ENCODE data around the gene SZRD1.

The SZRD1 gene

GRCh38 chr1:16367968-16368890 is 1.2 kb downstream of the SZRD1 start:
- no peak for DNase-seq

- DNase-seq = no peak
Observed at GRCh38 chr1:16369821-16370220, 2.8 kb downstream of the SZRD1 start.

GRCh38 chr1:16371725-16372124 is 4.7 kb downstream of the SZRD1 start:
- no peak for DNase-seq

GRCh38 chr1:16372535-16373285 is 5.7 kb downstream of the SZRD1 start:
- DNase-seq = no peak

- DNase-seq = no peak
Observed at GRCh38 chr1:16374266-16374665, 7.2 kb downstream of the SZRD1 start.

GRCh38 chr1:16375521-16376340 is 8.7 kb downstream of the SZRD1 start:
- no peak for DNase-seq

- DNase-seq = no peak
Observed at GRCh38 chr1:16376971-16377370, 9.9 kb downstream of the SZRD1 start.

GRCh38 chr1:16378443-16378842 is 11.4 kb downstream of the SZRD1 start:
- DNase-seq = no peak

- DNase-seq = no peak
Observed at GRCh38 chr1:16380868-16381267, 13.8 kb downstream of the SZRD1 start.

- DNase-seq = no peak
Observed at GRCh38 chr1:16383888-16384287, 16.8 kb downstream of the SZRD1 start.

GRCh38 chr1:16385659-16386453 is 18.8 kb downstream of the SZRD1 start:
- no peak for DNase-seq

- DNase-seq = peak; percentile 14
Observed at GRCh38 chr1:16386454-16387113, 19.5 kb downstream of the SZRD1 start.

- DNase-seq = peak; percentile 32
Observed at GRCh38 chr1:16387201-16388188, 20.5 kb downstream of the SZRD1 start.

- no peak for DNase-seq
Observed at GRCh38 chr1:16391411-16391810, 24.4 kb downstream of the SZRD1 start.

GRCh38 chr1:16392740-16393569 is 25.9 kb downstream of the SZRD1 start:
- DNase-seq = no peak

GRCh38 chr1:16393570-16394521 is 26.8 kb downstream of the SZRD1 start:
- DNase-seq = no peak

- DNase-seq = no peak
Observed at GRCh38 chr1:16394977-16395376, 27.9 kb downstream of the SZRD1 start.

- DNase-seq = no peak
Observed at GRCh38 chr1:16396591-16396990, 29.5 kb downstream of the SZRD1 start.
